H1 (cell line): ENCODE measurements around the gene RBMS1. TPM values are rescaled to one million over a fixed set of nuclear protein-coding genes. Genes with fewer than 3 reads are reported as not detected.

Source experiments
- CTCF ChIA-PET: fragments of 300-600 bp; sonication (Branson Sonifier 250); formaldehyde crosslinking; loops from one replicate; lab custom pipeline; 2021; ENCODE audit not compliant: partially characterized antibody; lab: Charles Lee
- POLR2A ChIA-PET: fragments of 300-600 bp; sonication (Branson Sonifier 250); formaldehyde crosslinking; loops from one replicate; lab custom pipeline; 2021; ENCODE audit warnings: inconsistent platforms; ENCODE audit not compliant: partially characterized antibody; lab: Charles Lee
- DNase-seq, 2 experiments: peaks; one replicate each; pipeline versions ENCODE4 v3.0.0 to v3.0.0-alpha.2; 2010 to 2022; ENCODE audit warnings: low spot score in 2 of 2, low read depth in 1 of 2, mixed read lengths in 1 of 2
- FAIRE-seq: peaks from 2 replicates; lab custom pipeline; 2011; peaks lifted over from hg19 to GRCh38; lab: Jason Lieb, UNC
- H2AFZ ChIP-seq: 2 replicates; pipeline ENCODE4 v1.8.1; 2012; ENCODE audit warnings: low read length, inconsistent platforms
- H2AK5ac ChIP-seq: 2 replicates; pipeline ENCODE4 v1.6.1; 2013; ENCODE audit warnings: low read depth, low read length
- H2BK120ac ChIP-seq: replicated peaks from 2 replicates; pipeline ENCODE3; 2013; ENCODE audit warnings: low read depth, low read length, inconsistent platforms
- H2BK12ac ChIP-seq: 2 replicates; pipeline ENCODE4 v1.6.1; 2013; ENCODE audit warnings: low read depth, low read length
- H2BK15ac ChIP-seq: 2 replicates; pipeline ENCODE4 v1.6.1; 2013; ENCODE audit warnings: low read length
- H2BK20ac ChIP-seq: 2 replicates; pipeline ENCODE4 v1.6.1; 2013; ENCODE audit warnings: low read length
- H2BK5ac ChIP-seq: 2 replicates; pipeline ENCODE4 v1.6.1; 2013; ENCODE audit warnings: low read depth, low read length
- H3K14ac ChIP-seq: 2 replicates; pipeline ENCODE4 v1.6.1; 2013; ENCODE audit warnings: inconsistent platforms; ENCODE audit not compliant: insufficient read length
- H3K18ac ChIP-seq: 2 replicates; pipeline ENCODE4 v1.6.1; 2013; ENCODE audit warnings: low read length; ENCODE audit errors: extremely low read depth
- H3K23ac ChIP-seq: 2 replicates; pipeline ENCODE4 v1.6.1; 2013; ENCODE audit warnings: inconsistent platforms; ENCODE audit not compliant: insufficient read length
- H3K23me2 ChIP-seq: 2 replicates; pipeline ENCODE4 v1.6.1; 2013; ENCODE audit warnings: low read depth, low read length
- H3K27ac ChIP-seq: 2 replicates; pipeline ENCODE4 v1.6.1; 2011; ENCODE audit warnings: low read depth, low read length, inconsistent platforms
- H3K27me3 ChIP-seq, 4 experiments: replicated peaks in 1 of 4; 1 replicate in 1 of 4; 2 replicates in 3 of 4; pipeline versions ENCODE4 v1.6.1 to v1.8.1; 2011 to 2013; ENCODE audit warnings: low read length in 3 of 4, mild to moderate bottlenecking in 3 of 4, inconsistent platforms in 2 of 4, mixed read lengths in 2 of 4, moderate library complexity in 1 of 4; ENCODE audit not compliant: control insufficient read depth in 3 of 4, insufficient read depth in 3 of 4; ENCODE audit errors: extremely low read depth in 1 of 4
- H3K36me3 ChIP-seq, 4 experiments: 2 replicates each; pipeline versions ENCODE4 v1.6.1 to v1.8.1; 2011 to 2013; ENCODE audit warnings: mild to moderate bottlenecking in 4 of 4, low read length in 3 of 4, moderate library complexity in 2 of 4, control low read depth in 1 of 4, inconsistent platforms in 1 of 4; ENCODE audit not compliant: insufficient read depth in 4 of 4, control insufficient read depth in 2 of 4
- H3K4ac ChIP-seq: replicated peaks from 2 replicates; pipeline ENCODE3; 2013; ENCODE audit warnings: low read length, low read depth, mixed read lengths, inconsistent platforms; ENCODE audit not compliant: insufficient read length
- H3K4me1 ChIP-seq, 4 experiments: replicated peaks in 1 of 4; 1 replicate in 1 of 4; 2 replicates in 3 of 4; pipeline versions ENCODE4 v1.6.1 to v1.8.1; 2011 to 2013; ENCODE audit warnings: low read length in 3 of 4, inconsistent platforms in 2 of 4, mixed read lengths in 1 of 4; ENCODE audit not compliant: insufficient read depth in 4 of 4, control insufficient read depth in 3 of 4
- H3K4me2 ChIP-seq, 2 experiments: 2 replicates each; pipeline versions ENCODE4 v1.6.1 to v1.8.1; 2011 to 2013; ENCODE audit warnings: low read depth in 2 of 2, low read length in 2 of 2, control low read depth in 1 of 2, inconsistent platforms in 1 of 2, mild to moderate bottlenecking in 1 of 2; ENCODE audit not compliant: insufficient read depth in 1 of 2
- H3K4me3 ChIP-seq, 4 experiments: fragments of 200-600, 300-600 bp in 1 of 4; sonication (generic), shearing (Covaris generic), sonication (Bioruptor Twin) in 1 of 4; 2 replicates each; pipeline versions ENCODE4 v1.5.1 to v1.8.1; 2011 to 2016; ENCODE audit warnings: low read length in 4 of 4, low read depth in 3 of 4, control low read depth in 2 of 4, inconsistent platforms in 2 of 4, mild to moderate bottlenecking in 2 of 4, mixed read lengths in 1 of 4, moderate library complexity in 1 of 4; ENCODE audit not compliant: insufficient read depth in 2 of 4; ENCODE audit errors: extremely low read depth in 1 of 4
- H3K56ac ChIP-seq: replicated peaks from 2 replicates; pipeline ENCODE3; 2013; ENCODE audit warnings: low read depth, mild to moderate bottlenecking, mixed read lengths, low read length, inconsistent platforms; ENCODE audit not compliant: insufficient read length
- H3K79me1 ChIP-seq: 2 replicates; pipeline ENCODE4 v1.6.1; 2013; ENCODE audit warnings: low read depth, low read length, control low read depth
- H3K79me2 ChIP-seq, 2 experiments: 2 replicates each; pipeline versions ENCODE4 v1.6.1 to v1.8.1; 2012 to 2013; ENCODE audit warnings: low read length in 2 of 2, mild to moderate bottlenecking in 2 of 2, inconsistent platforms in 1 of 2; ENCODE audit not compliant: insufficient read depth in 2 of 2, control insufficient read depth in 1 of 2
- H3K9ac ChIP-seq, 4 experiments: replicated peaks in 1 of 4; 1 replicate in 1 of 4; 2 replicates in 3 of 4; pipeline versions ENCODE4 v1.6.1 to v1.8.1; 2011 to 2013; ENCODE audit warnings: low read depth in 3 of 4, low read length in 3 of 4, control low read depth in 2 of 4, mild to moderate bottlenecking in 2 of 4, moderate library complexity in 2 of 4, inconsistent platforms in 1 of 4; ENCODE audit errors: extremely low read depth in 1 of 4
- H3K9me3 ChIP-seq, 2 experiments: 2 replicates each; pipeline versions ENCODE4 v1.6.1 to v1.8.1; 2012 to 2013; ENCODE audit warnings: mild to moderate bottlenecking in 2 of 2, moderate library complexity in 2 of 2, control low read depth in 1 of 2, inconsistent platforms in 1 of 2, low read depth in 1 of 2, low read length in 1 of 2, mixed read lengths in 1 of 2; ENCODE audit not compliant: insufficient read depth in 2 of 2
- H4K20me1 ChIP-seq, 2 experiments: replicated peaks in 1 of 2; 2 replicates each; pipeline versions ENCODE3 to v1.8.1; 2011 to 2013; ENCODE audit warnings: inconsistent platforms in 2 of 2, low read length in 2 of 2, mild to moderate bottlenecking in 1 of 2; ENCODE audit not compliant: insufficient read depth in 2 of 2, control insufficient read depth in 1 of 2
- H4K5ac ChIP-seq: 2 replicates; pipeline ENCODE4 v1.6.1; 2013; ENCODE audit warnings: low read length, low read depth, mixed read lengths, inconsistent platforms; ENCODE audit not compliant: insufficient read length
- H4K8ac ChIP-seq: 2 replicates; pipeline ENCODE4 v1.8.0; 2013; ENCODE audit warnings: mild to moderate bottlenecking, moderate library complexity, low read length, inconsistent platforms; ENCODE audit not compliant: insufficient read depth; ENCODE audit errors: extremely low read depth
- H4K91ac ChIP-seq: replicated peaks from 2 replicates; pipeline ENCODE3; 2013; ENCODE audit warnings: low read length, mixed read lengths, inconsistent platforms; ENCODE audit not compliant: insufficient read length
- WGBS, 2 experiments: shearing (Covaris generic) in 1 of 2; methylation state at CpG; one replicate each; pipeline versions ENCODE4 v1.1.6 to v1.1.7; 2013 to 2015; ENCODE audit warnings: low lambda C conversion rate in 2 of 2, mixed read lengths in 2 of 2, inconsistent platforms in 1 of 2, low coverage in 1 of 2, missing lambda C conversion rate in 1 of 2; ENCODE audit not compliant: insufficient replicate concordance in 2 of 2, insufficient coverage in 1 of 2, insufficient read length in 1 of 2; ENCODE audit errors: extremely low coverage in 1 of 2, missing lambda C conversion rate in 1 of 2; 5-methylcytosine and 5-hydroxymethylcytosine counted together
- polyA plus RNA-seq, 7 experiments: library from polyadenylated mRNA; depleted of rRNA in 3 of 7; stranded (reverse) in 5 of 7; unstranded in 2 of 7; fragments of >200 nt in 5 of 7; fragments of 200-250 nt in 2 of 7; gene quantifications; 1 replicate in 5 of 7; 2 replicates in 1 of 7; 4 replicates in 1 of 7; pipeline versions ENCODE4 v1.2.1 to v1.2.3, GENCODE V29; 2011 to 2013; ENCODE audit warnings: missing spikeins in 2 of 7, mixed read lengths in 2 of 7
- total RNA-seq: library from RNA; stranded (reverse); fragmentation: NEBNext Ultra II Directional; extraction: Animal tissue kit (Norgen Biotek cat#: 25700); gene quantifications from 2 replicates; pipeline ENCODE4 v1.2.1, GENCODE V29; 2021

The RBMS1 gene
- total and polyA plus RNA-seq, 2 of the 8 experiments (the other 6 are each of a cell fraction or from before 2014, with no cell fraction given): 53.7 to 60.0 TPM

DNA sequence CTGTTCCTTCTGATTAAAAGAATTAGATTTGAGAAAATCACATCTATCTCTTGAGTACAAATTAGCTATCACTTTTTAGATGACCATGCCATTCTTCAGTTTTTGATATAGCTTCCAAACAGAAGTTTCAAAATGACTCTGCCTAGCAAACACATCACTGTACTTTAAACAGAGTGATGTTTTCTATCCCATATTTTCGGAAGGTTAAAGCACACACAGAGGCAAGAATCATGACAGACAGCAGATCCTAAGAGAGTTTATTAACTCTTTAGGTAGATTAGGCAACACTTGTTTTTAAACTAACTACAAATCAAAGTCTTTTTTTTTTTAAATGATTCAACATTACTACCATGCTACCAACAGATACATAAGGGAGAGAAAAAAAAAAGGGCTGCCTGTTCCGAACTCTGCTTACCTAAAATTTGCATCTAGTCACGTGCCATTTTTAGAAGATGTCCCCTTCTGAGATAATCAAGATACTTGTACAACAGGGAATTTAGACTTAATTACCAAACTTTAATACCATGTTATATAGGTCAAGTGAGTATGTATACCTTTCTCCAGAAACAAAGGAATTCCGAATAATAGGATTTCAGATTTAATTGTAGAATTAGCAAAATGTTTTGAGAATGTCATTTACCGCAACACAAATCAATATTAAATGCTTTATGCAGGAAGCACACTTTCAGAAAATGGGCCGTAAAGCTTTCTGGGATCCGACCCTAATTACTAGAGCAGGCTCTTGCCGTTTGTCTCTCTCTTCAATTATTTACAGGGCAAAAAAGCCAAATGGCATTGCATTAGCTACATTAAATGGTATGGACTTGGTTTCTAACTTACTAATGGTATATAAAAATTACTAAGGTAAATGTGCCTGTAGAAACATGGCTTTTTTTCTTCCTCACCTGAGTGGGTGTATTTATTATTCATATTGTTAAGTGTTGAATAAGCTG lies 2.6 kb downstream of the RBMS1 start:
- FAIRE-seq (no peak), DNase-seq (no peak)
- Histone ChIP-seq H4K91ac (no peak overlapping the region), H3K79me1 (no peaks in the 10 kb centered on the region), H2AFZ (no peak overlapping the region), H3K4me1 (peaks cover 0 to 9% (median 5%) of the 10 kb centered on the region in 4 experiments; a peak in 4 of 7 replicates), H3K36me3 (no peaks in the 10 kb centered on the region), H3K23ac (no peak overlapping the region), H3K9ac (no peak overlapping the region), H3K18ac (peak overlapping the region; percentile 41; the same call in 1 of the 2 replicates), H2BK15ac (no peak overlapping the region), H2BK20ac (no peak overlapping the region), H2AK5ac (no peak overlapping the region), H4K5ac (no peak overlapping the region), H3K9me3 (no peaks in the 10 kb centered on the region), H3K23me2 (peaks cover 7% of the 10 kb centered on the region), H2BK5ac (no peak overlapping the region), H3K27ac (no peak overlapping the region), H3K56ac (no peak overlapping the region), H3K4ac (no peak overlapping the region), H3K4me3 (peak overlapping the region in 2 of 4 experiments; percentile 80 to 99; a peak in 3 of 8 replicates), H4K20me1 (peaks cover 0 to 2% of the 10 kb centered on the region in 2 experiments), H3K27me3 (no peaks in the 10 kb centered on the region), H3K4me2 (peak overlapping the region; percentile 77 to 95; a peak in 3 of 4 replicates), H2BK12ac (no peak overlapping the region), H4K8ac (no peak overlapping the region), H3K79me2 (peaks cover 7 to 65% of the 10 kb centered on the region in 2 experiments; a peak in 3 of 4 replicates), H3K14ac (no peak overlapping the region), H2BK120ac (peak overlapping the region; percentile 34)
- 78% methylated on average over 8 of the region's 8 CpGs; no CpG with 5 or more reads in 1 of the 2 experiments for WGBS, 2 experiments
- CTCF ChIA-PET: interaction anchor here (0.6 kb wide), 1 partner anchor 117 kb away, joined by 6 read pairs; no protein-coding TSS in a partner anchor
- POLR2A ChIA-PET: interaction anchor here (1.0 to 2.9 kb wide), 2 partner anchors 12 to 83 kb away, joined by 3 to 11 read pairs; no protein-coding TSS in a partner anchor
